ENCODE results near the gene VAMP4. TPM values are rescaled to one million over a fixed set of nuclear protein-coding genes. Genes with fewer than 3 reads are reported as not detected.

Gene VAMP4
- total RNA-seq, 1 experiment from 2014 or later: 9.3 TPM

- H3K27me3 ChIP-seq (ENCODE audit: control insufficient read depth, insufficient read depth, low read length): no peaks in the 10 kb centered on the region
- BruUV-seq (replicated peaks): no TSS peak
- no peaks in the 10 kb centered on the region for H3K9me3 ChIP-seq (ENCODE audit: control insufficient read depth, insufficient read depth, low read depth, low read length)
- CTCF ChIA-PET: no interaction called here
- intact Hi-C loops (cut with micrococcal nuclease; ENCODE audit: unreplicated experiment): no loop called here
- TF ChIP-seq POLR2AphosphoS5 (IDR thresholded peaks at IDR 0.05; ENCODE audit: low read depth, low read length) (no peak), TCF7L2 (IDR thresholded peaks at IDR 0.05; ENCODE audit: low read depth, low read length) (no peak), REST (IDR thresholded peaks at IDR 0.05; ENCODE audit: insufficient read depth in 1 of 2, low read depth in 2 of 2, low read length in 1 of 2) (no peak), SIN3A (IDR thresholded peaks at IDR 0.05; ENCODE audit: borderline replicate concordance, insufficient read depth, low read depth, low read length) (no peak), CTCF (IDR thresholded peaks at IDR 0.05) (no peak)
- H3K27ac ChIP-seq (ENCODE audit: low read length): no peak overlapping the region
- peaks cover 7% of the 10 kb centered on the region for H3K4me1 ChIP-seq (ENCODE audit: control insufficient read depth, insufficient read depth, low read length)
- H3K4me3 ChIP-seq (ENCODE audit: low read depth in 2 of 2, low read length in 2 of 2): no peak overlapping the region
- no peaks in the 10 kb centered on the region for H3K36me3 ChIP-seq (ENCODE audit: control insufficient read depth, insufficient read depth, low read length)
- ATAC-seq (no peak), DNase-seq (ENCODE audit: low read depth, low spot score) (no peak)
- POLR2A ChIA-PET: no interaction called here
- in situ Hi-C loops (cut with HindIII; ENCODE audit: low pct_unique_long_range_greater_than_20kb, low sequenced_read_pairs): no loop called here
Observed at GRCh38 chr1:171736196-171736595, 5.7 kb downstream of the VAMP4 start.

- intact Hi-C loops (cut with micrococcal nuclease; ENCODE audit: unreplicated experiment): no loop called here
Observed at GRCh38 chr1:171730052-171730451, 11.8 kb downstream of the VAMP4 start.

More at GRCh38 chr1:171730052-171730451, 11.8 kb downstream of the VAMP4 start:
- H3K36me3 ChIP-seq (ENCODE audit: control insufficient read depth, insufficient read depth, low read length): no peaks in the 10 kb centered on the region
- no peak overlapping the region for H3K27ac ChIP-seq (ENCODE audit: low read length)
- no peak for DNase-seq (ENCODE audit: low read depth, low spot score)
- no peaks in the 10 kb centered on the region for H3K4me1 ChIP-seq (ENCODE audit: control insufficient read depth, insufficient read depth, low read length)
- no peaks in the 10 kb centered on the region for H3K27me3 ChIP-seq (ENCODE audit: control insufficient read depth, insufficient read depth, low read length)
- no peak for ATAC-seq
- no TSS peak for BruUV-seq (replicated peaks)
- TF ChIP-seq CTCF (IDR thresholded peaks at IDR 0.05): no peak
- TF ChIP-seq TCF7L2 (IDR thresholded peaks at IDR 0.05; ENCODE audit: low read depth, low read length): no peak
- no peak for TF ChIP-seq SIN3A (IDR thresholded peaks at IDR 0.05; ENCODE audit: borderline replicate concordance, insufficient read depth, low read depth, low read length)
- no peak for TF ChIP-seq POLR2AphosphoS5 (IDR thresholded peaks at IDR 0.05; ENCODE audit: low read depth, low read length)
- no peak for TF ChIP-seq REST (IDR thresholded peaks at IDR 0.05; ENCODE audit: insufficient read depth in 1 of 2, low read depth in 2 of 2, low read length in 1 of 2)
- no peaks in the 10 kb centered on the region for H3K9me3 ChIP-seq (ENCODE audit: control insufficient read depth, insufficient read depth, low read depth, low read length)
- in situ Hi-C loops (cut with HindIII; ENCODE audit: low pct_unique_long_range_greater_than_20kb, low sequenced_read_pairs): no loop called here
- CTCF ChIA-PET: no interaction called here
- no peak overlapping the region for H3K4me3 ChIP-seq (ENCODE audit: low read depth in 2 of 2, low read length in 2 of 2)
- POLR2A ChIA-PET: interaction anchor here (0.6 kb wide), 1 partner anchor 20 kb away, joined by 6 read pairs; no protein-coding TSS in a partner anchor
